T-helper 1 cell treated with Interleukin-12 subunit alpha and Interleukin-12 subunit beta and Interleukin-4 antibody, amounts not matched to agents 30 ng/mL and 1 ng/mL, for 36 hours (primary cell): ENCODE results near the gene IQCN. TPM values are rescaled to one million over a fixed set of nuclear protein-coding genes. Genes with fewer than 3 reads are reported as not detected.

Source experiments
- intact Hi-C: fragments of 100-400 bp; cut with micrococcal nuclease; formaldehyde crosslinking; loops from one replicate; pipeline ENCODE4 v1.15.1; 2024
- total RNA-seq: library from RNA; stranded (reverse); gene quantifications from 2 replicates; pipeline ENCODE4 v1.2.3, GENCODE V29; 2022

Gene IQCN
- total RNA-seq, 1 donor from 2014 or later, result 4.6 TPM

- intact Hi-C loops, result loop anchor here (1.0 kb wide), 3 partner anchors 7 to 34 kb away; partner anchors contain the start of gene LSM4
These were observed 15.4 kb upstream of the IQCN start for GRCh38 chr19:18289471-18290301.

- intact Hi-C loops, result no loop called here
These were observed 13.9 kb upstream of the IQCN start for GRCh38 chr19:18287836-18288772.

GRCh38 chr19:18286973-18287635, 12.9 kb upstream of the IQCN start:
- intact Hi-C loops, result no loop called here

GRCh38 chr19:18284712-18285360, 10.6 kb upstream of the IQCN start:
- intact Hi-C loops, result no loop called here

GRCh38 chr19:18283338-18283737, 9.1 kb upstream of the IQCN start:
- intact Hi-C loops, result no loop called here

GRCh38 chr19:18282788-18283141, 8.5 kb upstream of the IQCN start:
- intact Hi-C loops, result loop anchor here (1.0 kb wide), 2 partner anchors 8 to 22 kb away; no protein-coding TSS in a partner anchor

GRCh38 chr19:18282021-18282787, 8.0 kb upstream of the IQCN start:
- intact Hi-C loops, result loop anchor here (1.0 kb wide), 2 partner anchors 8 to 22 kb away; no protein-coding TSS in a partner anchor

- intact Hi-C loops, result loop anchor here (1.0 to 2.0 kb wide), 3 partner anchors 9 to 23 kb away; no protein-coding TSS in a partner anchor
These were observed 7.1 kb upstream of the IQCN start, which contains the start of gene JUND for GRCh38 chr19:18281082-18282020. TSS of gene JUND (minus strand) at chr19:18281622. CDS start at chr19:18281484, 138 bp downstream.

- intact Hi-C loops, result loop anchor here (2.0 kb wide), 1 partner anchor 14 kb away; no protein-coding TSS in a partner anchor
These were observed 6.2 kb upstream of the IQCN start for GRCh38 chr19:18280247-18281081.

- intact Hi-C loops, result loop anchor here (1.0 to 2.0 kb wide), 6 partner anchors 15 to 243 kb away; partner anchors contain the start of genes ELL, LSM4 and RAB3A
These were observed 5.4 kb upstream of the IQCN start for GRCh38 chr19:18279516-18280246.

- intact Hi-C loops, result loop anchor here (1.0 to 2.0 kb wide), 5 partner anchors 44 to 243 kb away; partner anchors contain the start of genes ELL, LSM4 and RAB3A
These were observed 4.9 kb upstream of the IQCN start for GRCh38 chr19:18279266-18279515.

- intact Hi-C loops, result loop anchor here (1.0 to 2.0 kb wide), 5 partner anchors 45 to 244 kb away; partner anchors contain the start of genes ELL, LSM4 and RAB3A
These were observed 4.4 kb upstream of the IQCN start for GRCh38 chr19:18278521-18279265.

- intact Hi-C loops, result no loop called here
These were observed 617 bp upstream of the IQCN start for GRCh38 chr19:18274781-18275356.

GRCh38 chr19:18273561-18274218, 562 bp downstream of the IQCN start:
- intact Hi-C loops, result no loop called here

- intact Hi-C loops, result no loop called here
These were observed 2.8 kb downstream of the IQCN start for GRCh38 chr19:18271433-18271841.
